ENCODE measurements around the gene CABLES1. TPM values are rescaled to one million over a fixed set of nuclear protein-coding genes. Genes with fewer than 3 reads are reported as not detected.
A peak's percentile ranks its signal among the peaks of the same experiment; 100 is the strongest.
"Not testable (repeated sequence)": the region's sequence is repeated elsewhere in the genome, so short reads cannot be mapped to it uniquely, and the experiment has no call there.

The CABLES1 gene, protein sequence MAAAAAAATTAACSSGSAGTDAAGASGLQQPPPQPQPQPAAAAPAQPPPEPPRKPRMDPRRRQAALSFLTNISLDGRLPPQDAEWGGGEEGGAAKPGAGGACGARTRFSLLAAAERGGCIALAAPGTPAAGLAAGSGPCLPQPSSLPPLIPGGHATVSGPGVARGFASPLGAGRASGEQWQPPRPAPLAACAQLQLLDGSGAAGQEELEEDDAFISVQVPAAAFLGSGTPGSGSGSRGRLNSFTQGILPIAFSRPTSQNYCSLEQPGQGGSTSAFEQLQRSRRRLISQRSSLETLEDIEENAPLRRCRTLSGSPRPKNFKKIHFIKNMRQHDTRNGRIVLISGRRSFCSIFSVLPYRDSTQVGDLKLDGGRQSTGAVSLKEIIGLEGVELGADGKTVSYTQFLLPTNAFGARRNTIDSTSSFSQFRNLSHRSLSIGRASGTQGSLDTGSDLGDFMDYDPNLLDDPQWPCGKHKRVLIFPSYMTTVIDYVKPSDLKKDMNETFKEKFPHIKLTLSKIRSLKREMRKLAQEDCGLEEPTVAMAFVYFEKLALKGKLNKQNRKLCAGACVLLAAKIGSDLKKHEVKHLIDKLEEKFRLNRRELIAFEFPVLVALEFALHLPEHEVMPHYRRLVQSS
- 14.6 TPM for total RNA-seq

DNA sequence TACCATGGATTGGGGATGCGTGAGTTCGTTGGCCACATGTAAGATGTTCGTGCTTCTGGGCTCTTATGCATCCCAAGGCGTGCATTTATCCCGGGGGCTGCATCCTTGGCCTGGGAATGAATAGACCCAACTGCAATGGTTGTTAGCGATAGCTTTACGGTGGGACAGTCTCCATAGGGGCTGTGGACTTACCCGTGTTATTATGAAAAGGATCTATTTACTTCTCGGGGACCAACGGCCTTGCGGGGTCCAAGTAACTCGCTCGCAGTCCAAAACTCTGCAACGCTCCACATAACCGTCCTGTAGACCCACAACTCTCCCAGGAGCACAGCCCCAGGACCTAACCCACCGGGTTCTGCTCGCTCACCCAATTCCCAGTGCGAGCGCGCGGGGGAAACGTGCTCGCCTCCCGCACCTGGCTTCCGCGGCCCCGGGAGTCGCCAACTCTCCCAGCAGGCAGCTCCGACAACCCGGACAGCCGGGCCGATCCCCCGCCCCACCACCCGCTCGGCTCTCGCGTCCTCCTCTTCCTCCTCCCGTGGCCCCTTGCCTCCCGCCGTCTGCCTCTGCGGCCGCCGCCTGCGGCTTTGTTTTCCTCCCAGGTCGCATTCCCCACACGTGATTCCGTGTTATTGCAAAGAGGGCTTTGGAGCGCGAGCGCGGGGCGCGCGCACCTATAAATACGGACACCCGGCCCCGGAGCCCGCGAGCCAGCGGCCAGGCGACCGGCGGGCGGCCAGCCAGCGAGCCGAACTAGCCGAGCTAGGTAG, at the start of gene CABLES1:
TSS of gene CABLES1 (plus strand) at position 706 of the 770 bp plus-strand sequence. CDS start 278 bp downstream, outside the sequence.
- peak; percentile 66 for DNase-seq (ENCODE audit: low spot score)

DNA sequence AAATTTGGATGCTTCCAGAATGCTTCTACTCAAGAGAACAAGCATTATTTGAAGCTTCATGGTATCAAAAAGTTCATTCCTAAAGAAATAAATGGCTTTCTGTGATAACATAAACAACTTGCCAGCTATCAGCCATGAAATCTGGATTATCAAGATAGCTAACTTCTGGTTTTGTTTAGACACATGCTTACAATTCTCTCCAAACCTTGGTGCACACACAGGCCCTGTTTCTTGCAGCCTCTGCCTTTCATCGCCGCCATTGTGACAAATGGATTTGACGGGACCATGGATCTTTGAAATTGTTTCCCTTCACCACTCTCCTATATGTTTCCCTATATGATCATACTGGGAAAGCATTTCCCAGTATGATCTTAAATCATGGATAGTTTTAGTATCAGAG, 47.9 kb upstream of the CABLES1 start:
- DNase-seq (ENCODE audit: low spot score): no peak

DNA sequence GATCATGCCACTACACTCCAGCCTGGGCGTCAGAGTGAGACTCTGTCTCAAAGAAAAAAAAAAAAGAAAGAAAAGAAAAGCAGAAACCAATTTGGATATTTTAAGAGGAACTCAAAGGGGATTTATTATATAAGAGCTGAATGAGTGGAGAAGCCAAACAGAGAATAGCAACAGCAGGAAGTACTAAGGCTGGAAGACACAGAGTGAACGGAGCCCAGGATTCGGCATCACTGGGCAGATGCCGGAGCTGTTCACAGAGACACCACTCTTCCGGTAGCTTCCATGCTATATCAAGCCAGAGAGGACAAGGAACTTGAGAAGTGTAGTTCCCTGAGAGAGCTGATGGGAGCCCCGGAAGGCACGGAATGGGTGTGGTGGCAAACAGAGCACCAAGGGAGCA, 47.0 kb upstream of the CABLES1 start:
- no peak for DNase-seq (ENCODE audit: low spot score)

DNA sequence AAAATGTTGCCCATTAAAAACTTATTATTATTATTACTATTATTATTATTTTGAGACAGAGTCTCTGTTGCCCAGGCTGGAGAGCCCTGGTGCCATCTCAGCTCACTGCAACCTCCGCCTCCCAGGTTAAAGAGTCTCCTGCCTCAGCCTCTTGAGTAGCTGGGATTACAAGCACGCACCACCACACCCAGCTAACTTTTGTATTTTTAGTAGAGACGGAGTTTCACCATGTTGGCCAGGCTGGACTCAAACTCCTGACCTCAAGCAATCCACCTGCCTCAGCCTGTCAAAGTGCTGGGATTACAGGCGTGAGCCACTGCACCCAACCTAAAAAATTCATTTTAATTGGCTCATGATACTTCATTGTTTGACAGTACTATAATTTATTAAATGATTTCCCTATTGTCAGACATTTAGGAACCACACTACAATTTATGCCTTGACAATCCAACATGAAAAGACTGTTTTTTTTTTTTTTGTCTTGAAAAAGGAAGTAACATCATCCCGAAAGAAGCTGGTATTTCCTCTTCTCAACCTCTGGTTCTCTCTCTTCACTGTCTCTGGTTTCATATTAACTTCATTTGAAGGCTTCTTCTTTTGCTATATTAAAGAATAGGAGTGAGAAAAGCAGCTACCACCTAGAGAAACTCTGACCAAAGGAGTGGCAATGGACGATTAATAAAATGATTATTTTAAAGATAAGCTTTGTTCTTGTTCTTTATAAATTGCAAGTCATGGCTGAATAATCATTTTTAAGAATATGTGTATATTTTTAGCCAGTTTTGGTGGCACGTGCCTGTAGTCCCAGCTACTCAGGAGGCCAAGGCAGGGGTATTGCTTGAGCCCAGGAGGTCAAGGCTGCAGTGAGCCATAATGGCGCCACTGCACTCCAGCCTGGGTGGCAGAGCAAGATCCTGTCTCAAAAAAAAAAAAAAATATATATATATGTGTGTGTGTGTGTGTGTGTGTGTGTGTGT, 44.0 kb upstream of the CABLES1 start:
- DNase-seq (ENCODE audit: low spot score): not testable (repeated sequence)

DNA sequence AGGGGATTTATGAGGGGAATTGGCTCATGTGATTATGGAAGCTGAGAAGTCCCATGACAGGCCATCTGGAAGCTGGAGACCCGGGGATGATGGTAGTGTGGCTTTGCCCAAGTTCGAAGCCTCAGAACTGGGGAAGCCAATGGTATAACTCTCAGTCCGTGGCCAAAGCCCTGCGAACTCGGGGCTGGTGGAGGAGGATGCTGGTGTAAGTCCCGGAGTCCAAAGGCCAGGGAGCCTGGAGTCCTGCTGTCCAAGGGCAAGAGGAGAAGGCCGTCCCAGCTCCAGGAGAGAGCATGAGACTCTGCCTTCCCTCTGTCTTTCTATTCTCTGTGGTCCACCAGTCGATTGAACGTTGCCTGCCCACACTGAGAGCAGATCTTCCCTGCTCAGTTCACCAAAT, 43.2 kb upstream of the CABLES1 start:
- no peak for DNase-seq (ENCODE audit: low spot score)

DNA sequence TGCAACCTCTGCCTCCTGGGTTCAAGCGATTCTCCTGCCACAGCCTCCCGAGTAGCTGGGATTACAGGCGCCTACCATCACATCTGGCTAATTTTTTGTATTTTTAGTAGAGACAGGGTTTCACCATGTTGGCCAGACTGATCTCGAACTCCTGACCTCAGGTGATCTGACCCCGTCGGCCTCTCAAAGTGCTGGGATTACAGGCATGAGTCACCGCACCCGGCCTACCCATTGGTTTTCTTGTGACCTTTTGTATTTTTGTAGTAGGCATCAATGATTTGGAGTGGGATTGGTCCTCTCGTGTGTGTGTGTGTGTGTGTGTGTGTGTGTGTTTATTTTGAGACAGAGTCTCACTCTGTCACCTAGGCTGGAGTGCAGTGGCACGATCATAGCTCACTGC, 42.2 kb upstream of the CABLES1 start:
- DNase-seq (ENCODE audit: low spot score): not testable (repeated sequence)

DNA sequence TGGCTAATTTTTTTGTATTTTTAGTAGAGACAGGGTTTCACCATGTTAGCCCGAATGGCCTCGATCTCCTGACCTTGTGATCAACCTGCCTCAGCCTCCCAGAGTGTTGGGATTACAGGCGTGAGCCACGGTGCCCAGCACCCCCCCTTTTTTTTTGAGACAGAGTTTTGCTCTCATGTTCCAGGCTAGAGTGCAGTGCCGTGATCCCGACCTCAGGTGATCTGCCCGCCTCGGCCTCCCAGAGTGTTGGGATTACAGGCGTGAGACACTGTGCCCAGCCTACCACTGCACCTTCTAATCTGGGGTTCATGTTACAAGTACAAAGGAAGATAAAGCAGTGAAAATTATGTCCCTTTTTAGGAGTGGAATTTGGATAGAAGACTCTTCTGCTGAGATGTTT, 41.5 kb upstream of the CABLES1 start:
- no peak for DNase-seq (ENCODE audit: low spot score)

DNA sequence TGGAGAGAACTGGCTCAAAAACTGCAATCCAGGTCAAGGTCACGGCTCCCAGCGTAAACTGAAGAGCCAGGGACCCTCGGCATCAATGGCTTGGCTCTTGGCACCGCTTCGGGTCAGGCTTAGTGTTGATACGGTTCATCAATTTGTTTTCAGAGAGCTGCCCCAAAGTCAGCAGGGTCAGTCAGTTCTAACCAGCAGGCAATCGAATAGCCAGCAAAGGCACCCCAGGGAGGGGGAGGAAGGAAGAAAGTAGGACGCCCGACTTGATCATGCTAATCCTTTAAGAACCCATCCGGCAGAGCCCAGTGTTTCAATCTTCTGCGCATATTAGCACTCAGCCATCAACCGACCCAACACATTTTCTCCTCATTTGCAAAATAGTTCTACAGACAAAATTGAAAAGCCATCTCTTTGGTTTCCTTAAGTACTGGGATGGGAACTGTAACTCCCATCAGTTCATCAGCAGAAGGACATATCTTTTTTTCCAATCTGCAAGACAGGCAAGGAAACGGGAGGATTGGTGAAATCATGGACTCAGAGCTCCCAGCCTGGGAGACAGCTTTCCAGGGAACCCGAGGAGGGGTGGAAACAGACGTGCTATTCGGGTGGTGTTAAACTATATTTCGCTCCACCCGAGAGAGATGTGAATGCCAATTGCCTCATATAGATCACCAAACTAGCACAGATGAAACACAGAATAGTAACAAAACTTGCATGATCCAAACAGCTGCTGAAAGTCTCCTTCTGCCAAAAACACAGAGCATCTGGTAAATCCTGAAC, 40.7 kb upstream of the CABLES1 start:
- DNase-seq (ENCODE audit: low spot score): no peak

DNA sequence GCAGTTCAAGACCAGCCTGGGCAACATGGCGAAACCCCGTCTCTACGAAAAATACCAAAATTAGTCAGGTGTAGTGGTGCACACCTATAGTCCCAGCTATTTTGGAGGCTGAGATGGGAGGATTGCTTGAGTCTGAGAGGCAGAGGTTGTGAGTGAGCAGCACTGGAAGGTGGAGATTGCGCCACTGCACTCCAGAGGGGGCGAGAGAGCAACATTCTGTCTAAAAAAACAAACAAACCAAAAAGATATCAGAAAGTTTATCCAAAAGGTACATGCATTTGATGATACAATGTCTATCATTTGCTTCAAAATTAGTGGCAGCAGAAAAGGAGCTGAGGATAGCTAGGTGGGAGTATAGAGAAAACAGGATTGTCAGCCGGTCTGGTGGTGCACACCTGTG, 39.8 kb upstream of the CABLES1 start:
- DNase-seq (ENCODE audit: low spot score): no peak

DNA sequence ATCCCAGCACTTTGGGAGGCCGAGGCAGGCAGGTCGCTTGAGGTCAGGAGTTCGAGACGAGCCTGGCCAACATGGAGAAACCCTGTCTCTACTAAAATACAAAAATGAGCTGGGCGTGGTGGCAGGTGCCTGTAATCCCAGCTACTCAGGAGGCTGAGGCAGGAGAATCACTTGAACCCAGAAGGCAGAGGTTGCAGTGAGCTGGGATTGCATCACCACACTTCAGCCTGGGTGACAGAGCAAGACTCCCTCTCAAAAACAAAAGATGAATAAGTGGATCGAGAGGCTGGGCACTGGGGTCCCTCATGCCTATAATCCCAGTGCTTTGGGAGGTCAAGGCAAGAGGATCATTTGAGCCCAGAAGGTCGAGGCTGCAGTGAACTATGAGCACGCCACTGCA, 38.3 kb upstream of the CABLES1 start:
- DNase-seq (ENCODE audit: low spot score): not testable (repeated sequence)

DNA sequence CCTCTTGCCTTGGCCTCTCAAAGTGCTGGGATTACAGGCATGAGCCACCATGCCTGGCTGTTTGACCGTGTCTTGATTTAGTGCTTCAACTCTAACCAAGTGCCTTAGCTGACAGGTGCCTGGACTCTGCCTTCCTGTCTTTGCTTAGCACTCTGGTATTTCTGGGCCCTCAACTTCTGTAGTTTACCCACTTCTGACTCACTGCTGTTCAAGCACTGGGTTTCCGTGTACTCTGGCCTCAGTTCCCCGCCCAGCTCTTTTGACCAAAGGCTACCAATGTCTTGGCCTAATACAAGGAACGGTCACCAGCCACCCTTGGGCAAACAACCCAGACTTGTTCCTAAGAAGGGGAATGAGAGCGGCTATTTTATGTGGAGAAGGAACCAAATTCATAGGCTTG, 35.7 kb upstream of the CABLES1 start:
- DNase-seq (ENCODE audit: low spot score): peak; percentile 84

DNA sequence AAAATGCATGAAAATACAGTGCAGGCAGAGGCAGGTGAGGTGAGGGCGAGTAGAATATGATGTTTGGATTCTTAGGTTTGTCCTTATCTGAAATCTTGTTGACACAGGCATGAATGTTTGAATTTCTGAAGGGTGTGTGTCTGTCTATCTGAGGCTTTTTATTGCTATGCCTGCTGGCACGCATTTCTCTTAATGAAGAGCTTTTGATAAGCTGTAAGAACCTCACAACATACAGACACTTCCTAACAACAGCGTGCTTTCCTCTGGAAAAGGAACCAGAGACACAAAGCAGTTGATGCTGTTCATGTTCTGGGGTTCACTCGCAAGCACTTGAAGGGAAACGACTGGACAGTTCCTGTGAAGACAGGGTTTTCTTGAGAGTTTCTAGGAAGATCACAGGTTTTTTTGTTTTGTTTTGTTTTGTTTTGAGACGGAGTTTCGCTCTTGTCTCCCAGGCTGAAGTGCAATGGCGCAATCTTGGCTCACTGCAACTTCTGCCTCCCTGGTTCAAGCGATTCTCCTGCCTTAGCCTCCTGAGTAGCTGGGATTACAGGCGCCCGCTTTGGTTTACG, 33.3 kb upstream of the CABLES1 start:
- peak; percentile 66 for DNase-seq (ENCODE audit: low spot score)

DNA sequence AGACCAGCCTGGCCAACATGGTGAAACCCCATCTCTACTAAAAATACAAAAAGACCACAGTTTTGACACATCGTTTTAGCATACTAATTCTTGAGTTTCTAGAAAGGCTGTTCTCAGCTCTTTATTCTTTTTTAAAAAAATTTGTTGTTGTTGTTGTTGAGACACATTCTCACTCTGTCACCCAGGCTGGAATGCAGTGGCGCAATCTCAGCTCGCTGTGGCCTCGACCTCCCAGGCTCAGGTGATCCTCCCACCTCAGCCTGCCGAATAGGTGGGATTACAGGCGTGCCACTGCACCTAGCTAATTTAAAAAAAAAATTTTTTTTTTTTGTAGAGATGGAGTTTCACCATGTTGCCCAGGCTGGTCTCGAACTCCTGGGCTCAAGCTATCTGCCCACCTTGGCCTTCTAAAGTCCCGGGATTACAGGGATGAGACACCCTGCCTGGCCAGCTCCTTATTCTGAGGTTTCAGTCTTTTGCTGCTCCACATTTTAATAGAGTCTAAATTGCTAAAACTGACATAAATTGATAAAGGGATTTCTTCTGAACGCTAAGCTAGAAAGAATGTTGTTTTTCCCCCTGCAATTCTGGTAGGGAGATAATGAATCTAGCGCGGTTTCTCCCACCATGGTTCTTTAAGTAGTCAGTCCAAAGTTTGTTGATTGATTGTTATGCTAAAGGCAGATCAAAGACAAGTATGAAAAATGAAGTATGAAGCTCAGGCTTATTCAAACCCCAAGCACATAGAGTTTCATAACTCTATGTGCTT, 32.6 kb upstream of the CABLES1 start:
- DNase-seq (ENCODE audit: low spot score): no peak

DNA sequence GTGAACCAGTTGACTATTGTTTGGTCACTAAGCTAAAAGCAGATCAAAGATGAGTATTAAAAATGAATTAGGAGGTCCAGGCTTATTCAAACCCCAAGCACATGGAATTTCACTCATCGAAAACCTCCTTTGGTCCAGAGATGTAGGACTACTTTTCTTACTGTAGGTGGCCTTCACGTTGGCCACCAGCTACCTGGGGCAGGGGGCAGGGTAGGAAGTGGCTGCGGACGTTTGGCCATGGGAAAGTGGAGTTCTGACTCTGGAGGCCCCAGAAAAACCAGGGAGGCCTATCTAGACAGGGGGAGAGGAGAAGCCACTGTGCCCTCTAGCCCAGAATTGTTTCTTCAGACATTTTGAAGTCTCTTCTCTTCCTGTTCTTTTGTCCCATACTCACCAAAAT, 31.8 kb upstream of the CABLES1 start:
- DNase-seq (ENCODE audit: low spot score): no peak

DNA sequence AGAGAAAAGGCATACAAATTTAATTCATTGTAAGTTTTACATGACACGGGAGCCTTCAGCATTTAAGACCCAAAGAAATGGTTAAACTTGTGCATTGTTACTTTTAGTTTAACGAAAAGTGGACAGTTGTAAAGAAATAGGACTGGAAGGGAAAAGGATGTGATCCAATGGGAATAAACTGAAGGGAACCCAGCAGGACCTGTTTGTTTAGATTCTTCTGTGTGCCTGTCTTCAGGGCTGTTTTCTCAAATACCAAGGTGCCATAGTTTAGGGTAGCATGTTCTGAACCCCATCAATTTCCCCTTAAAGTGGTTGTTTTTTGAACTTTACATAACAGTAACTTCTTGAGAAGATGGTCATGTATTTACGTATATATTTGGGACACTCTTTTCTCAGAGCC, 30.3 kb upstream of the CABLES1 start:
- no peak for DNase-seq (ENCODE audit: low spot score)

DNA sequence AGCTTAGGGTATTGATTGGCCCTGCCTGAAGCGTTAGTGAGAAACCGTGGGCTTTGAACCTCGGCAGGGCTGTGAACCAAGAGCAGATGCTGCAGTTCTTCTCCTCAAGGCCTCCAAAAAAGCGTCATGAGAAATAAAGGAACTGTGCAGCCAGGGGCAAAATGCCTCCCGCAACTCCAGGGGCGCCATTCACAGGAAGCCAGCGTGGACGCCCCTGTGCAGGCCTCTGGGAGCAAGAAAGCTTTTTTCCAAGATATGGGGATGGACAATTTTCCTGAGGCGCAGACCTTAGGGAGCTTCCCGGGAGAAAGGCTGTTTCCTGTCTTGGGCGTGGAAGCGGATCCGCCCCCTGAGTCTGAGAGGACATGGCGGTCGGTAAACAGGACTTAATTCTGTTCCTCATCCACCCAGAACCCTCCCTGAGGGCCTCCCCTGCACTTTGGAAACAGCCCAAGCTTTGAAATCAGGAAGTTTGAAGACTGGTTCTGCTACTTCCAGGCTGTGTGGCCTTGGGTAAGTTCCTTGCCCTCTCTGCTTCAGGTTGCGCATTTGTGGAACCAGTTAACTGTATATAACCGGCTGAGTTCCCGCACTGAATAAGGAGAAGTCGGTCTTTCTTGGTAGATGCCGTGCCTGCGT, 29.6 kb upstream of the CABLES1 start:
- DNase-seq (ENCODE audit: low spot score): peak; percentile 42

DNA sequence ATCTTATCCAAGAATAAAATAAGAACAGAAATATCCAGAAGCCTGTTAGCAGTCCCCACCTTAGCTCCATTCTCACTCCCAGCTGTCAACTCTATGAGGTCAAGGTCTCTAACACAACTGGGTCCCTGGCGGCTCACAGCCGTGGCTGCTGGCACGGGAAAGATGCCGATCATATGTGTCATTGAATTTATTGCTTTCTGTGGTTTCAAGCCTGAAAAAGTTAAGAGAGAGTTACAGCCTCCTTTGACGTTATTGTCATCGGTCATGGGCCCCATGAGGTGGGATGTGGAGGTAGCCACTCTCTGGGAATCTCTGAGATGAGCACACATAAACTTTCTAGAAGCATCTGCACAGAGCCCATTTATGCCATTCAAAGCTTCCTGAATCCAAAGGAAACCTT, 28.7 kb upstream of the CABLES1 start:
- peak; percentile 40 for DNase-seq (ENCODE audit: low spot score)

DNA sequence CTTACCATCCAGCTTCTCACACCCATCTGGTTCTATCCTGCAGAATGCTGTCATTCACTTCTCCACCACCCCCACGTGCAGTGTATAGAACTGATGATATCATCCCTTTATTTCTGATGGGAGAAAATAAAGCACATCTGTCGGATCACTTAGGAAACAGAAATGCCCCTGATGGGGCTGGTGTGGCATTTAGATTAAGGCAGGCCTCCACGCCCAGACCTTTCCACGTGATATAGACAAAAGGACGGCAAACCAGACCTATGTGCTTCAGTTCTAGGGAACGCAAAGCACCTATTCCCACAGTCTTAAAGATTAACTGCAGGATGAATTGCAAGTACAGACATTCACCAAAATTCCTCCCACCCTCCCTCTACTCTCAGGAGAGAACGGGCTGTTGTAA, 27.6 kb upstream of the CABLES1 start:
- no peak for DNase-seq (ENCODE audit: low spot score)

DNA sequence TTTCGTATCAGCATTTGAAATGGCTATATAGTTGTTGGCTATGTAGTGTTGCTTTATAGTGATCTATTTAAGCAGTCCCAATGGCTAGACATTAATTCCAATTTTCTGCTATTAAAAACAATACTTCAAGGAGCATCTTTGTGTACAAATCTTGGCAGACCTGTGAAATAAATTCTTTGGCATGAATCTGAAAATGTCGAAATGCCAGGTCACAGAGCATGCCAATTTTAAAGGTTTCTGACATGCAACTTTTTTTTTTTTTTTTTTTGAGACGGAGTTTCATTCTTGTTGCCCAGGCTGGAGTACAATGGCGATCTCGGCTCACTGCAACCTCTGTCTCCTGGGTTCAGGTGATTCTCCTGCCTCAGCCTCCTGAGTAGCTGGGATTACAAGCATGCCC, 26.8 kb upstream of the CABLES1 start:
- no peak for DNase-seq (ENCODE audit: low spot score)
